IMR-90 (cell line): Measurements from ENCODE around the gene CDH12. TPM values are rescaled to one million over a fixed set of nuclear protein-coding genes. Genes with fewer than 3 reads are reported as not detected.

ENCODE experiments used
- ATAC-seq: fragments of 200-7000 bp; cut with Tn5 transposase; 2 replicates; pipeline ENCODE4 v1.9.1; 2020; ENCODE audit warnings: low read depth, mild to moderate bottlenecking, moderate library complexity
- BruUV-seq: library from RNA; stranded (reverse); fragments of 400-500 nt; replicated peaks from 2 replicates; lab custom pipeline; 2021; lab: Mats Ljungman, UMichigan
- CTCF ChIA-PET: fragments of 300-600 bp; formaldehyde crosslinking; extraction: SDS; loops from one replicate; lab custom pipeline; 2021; ENCODE audit warnings: antibody characterized with exemption; lab: Yijun Ruan, JAX
- POLR2A ChIA-PET: fragments of 300-600 bp; sonication (Branson Sonifier 250); formaldehyde crosslinking; loops from one replicate; lab custom pipeline; 2022; ENCODE audit warnings: antibody characterized with exemption; ENCODE audit not compliant: unreplicated experiment; lab: Charles Lee
- DNase-seq: peaks from one replicate; pipeline ENCODE4 v3.0.0; 2013
- H2AFZ ChIP-seq: replicated peaks from 2 replicates; pipeline ENCODE3; 2013; ENCODE audit warnings: low read length, mild to moderate bottlenecking; ENCODE audit not compliant: poor library complexity
- H2AK5ac ChIP-seq: 2 replicates; pipeline ENCODE4 v1.6.1; 2013; ENCODE audit warnings: low read depth, low read length, inconsistent platforms
- H2AK9ac ChIP-seq: replicated peaks from 2 replicates; pipeline ENCODE3; 2013; ENCODE audit warnings: mild to moderate bottlenecking, low read depth, low read length, moderate library complexity; ENCODE audit not compliant: poor library complexity
- H2BK120ac ChIP-seq: 2 replicates; pipeline ENCODE4 v1.6.1; 2013; ENCODE audit warnings: low read depth, low read length, inconsistent platforms
- H2BK15ac ChIP-seq: 3 replicates; pipeline ENCODE4 v1.6.1; 2013; ENCODE audit warnings: low read depth, low read length, inconsistent platforms
- H2BK20ac ChIP-seq: 2 replicates; pipeline ENCODE4 v1.6.1; 2013; ENCODE audit warnings: low read depth, mild to moderate bottlenecking, inconsistent platforms, low read length, moderate library complexity
- H2BK5ac ChIP-seq: 2 replicates; pipeline ENCODE4 v1.6.1; 2013; ENCODE audit warnings: mild to moderate bottlenecking, low read depth, low read length, inconsistent platforms; ENCODE audit not compliant: poor library complexity, severe bottlenecking
- H3K14ac ChIP-seq: replicated peaks from 2 replicates; pipeline ENCODE4 v1.6.1; 2013; ENCODE audit warnings: low read depth, low read length, inconsistent platforms
- H3K18ac ChIP-seq: 2 replicates; pipeline ENCODE4 v1.6.1; 2013; ENCODE audit warnings: low read depth, low read length, control low read depth
- H3K23ac ChIP-seq: 2 replicates; pipeline ENCODE4 v1.6.1; 2013; ENCODE audit warnings: low read depth, low read length, inconsistent platforms
- H3K27ac ChIP-seq: 2 replicates; pipeline ENCODE4 v1.5.1; 2013; ENCODE audit warnings: mild to moderate bottlenecking, control low read depth, low read length; ENCODE audit not compliant: insufficient read depth
- H3K27me3 ChIP-seq: 2 replicates; pipeline ENCODE4 v1.6.1; 2013; ENCODE audit warnings: low read length; ENCODE audit not compliant: control insufficient read depth, insufficient read depth
- H3K36me3 ChIP-seq: 2 replicates; pipeline ENCODE4 v1.6.1; 2013; ENCODE audit warnings: low read length, mixed read lengths; ENCODE audit not compliant: control insufficient read depth, insufficient read depth
- H3K4ac ChIP-seq: 2 replicates; pipeline ENCODE4 v1.6.1; 2013; ENCODE audit warnings: low read depth, low read length, inconsistent platforms
- H3K4me1 ChIP-seq: 2 replicates; pipeline ENCODE4 v1.6.1; 2013; ENCODE audit warnings: low read length, mixed read lengths; ENCODE audit not compliant: control insufficient read depth, insufficient read depth
- H3K4me2 ChIP-seq: 2 replicates; pipeline ENCODE4 v1.6.1; 2013; ENCODE audit warnings: low read depth, mild to moderate bottlenecking, control low read depth, low read length, moderate library complexity
- H3K4me3 ChIP-seq: 2 replicates; pipeline ENCODE4 v1.5.1; 2013; ENCODE audit warnings: low read depth, mild to moderate bottlenecking, control low read depth, low read length, moderate library complexity; ENCODE audit not compliant: insufficient read depth
- H3K56ac ChIP-seq: 2 replicates; pipeline ENCODE4 v1.6.1; 2013; ENCODE audit warnings: low read length, inconsistent platforms; ENCODE audit not compliant: insufficient read depth; ENCODE audit errors: extremely low read depth
- H3K79me1 ChIP-seq, 2 experiments: 2 replicates each; pipeline ENCODE4 v1.6.1; 2013; ENCODE audit warnings: low read length in 2 of 2, inconsistent platforms in 1 of 2, low read depth in 1 of 2
- H3K9ac ChIP-seq: 2 replicates; pipeline ENCODE4 v1.6.1; 2013; ENCODE audit warnings: low read depth, low read length, control low read depth
- H3K9me1 ChIP-seq: 2 replicates; pipeline ENCODE4 v1.6.1; 2013; ENCODE audit warnings: low read length, inconsistent platforms; ENCODE audit not compliant: insufficient read depth
- H3K9me3 ChIP-seq: 2 replicates; pipeline ENCODE4 v1.6.1; 2013; ENCODE audit warnings: low read length; ENCODE audit not compliant: control insufficient read depth, insufficient read depth
- H4K20me1 ChIP-seq: 2 replicates; pipeline ENCODE4 v1.6.1; 2013; ENCODE audit warnings: low read length, inconsistent platforms; ENCODE audit not compliant: insufficient read depth
- H4K5ac ChIP-seq: 2 replicates; pipeline ENCODE4 v1.6.1; 2013; ENCODE audit warnings: mild to moderate bottlenecking, low read depth, low read length, control low read depth
- H4K8ac ChIP-seq, 2 experiments: 2 replicates each; pipeline ENCODE4 v1.6.1; 2013; ENCODE audit warnings: low read depth in 2 of 2, low read length in 2 of 2, control low read depth in 1 of 2, inconsistent platforms in 1 of 2
- H4K91ac ChIP-seq: 2 replicates; pipeline ENCODE4 v1.6.1; 2013; ENCODE audit warnings: low read depth, low read length, inconsistent platforms; ENCODE audit not compliant: insufficient read depth
- CHD1 ChIP-seq: IDR thresholded peaks from 2 replicates; pipeline ENCODE4 v1.6.1; 2012; ENCODE audit warnings: low read depth, low read length, improper control_type of control experiment
- WGBS, 2 experiments: methylation state at CpG; one replicate each; pipeline versions ENCODE4 v1.1.5 to v1.1.7; 2013; ENCODE audit warnings: missing lambda C conversion rate in 2 of 2; ENCODE audit not compliant: insufficient read length in 1 of 2; ENCODE audit errors: extremely low coverage in 2 of 2; 5-methylcytosine and 5-hydroxymethylcytosine counted together
- dilution Hi-C: fragments of 300-500 bp; cut with HindIII; formaldehyde crosslinking; loops from one replicate; pipeline ENCODE4 v1.14.3; 2018; ENCODE audit warnings: low sequenced_read_pairs; ENCODE audit not compliant: unreplicated experiment
- in situ Hi-C: fragments of 300-500 bp; cut with MboI; formaldehyde crosslinking; loops from 3 replicates; pipeline ENCODE4 v1.14.3; 2019; ENCODE audit warnings: low sequenced_read_pairs, inconsistent platforms, mixed read lengths
- intact Hi-C: fragments of 100-400 bp; cut with micrococcal nuclease; formaldehyde crosslinking; loops from 2 replicates; pipeline ENCODE4 v1.10.0; 2022
- polyA plus RNA-seq, 3 experiments: library from polyadenylated mRNA; depleted of rRNA; stranded (reverse); fragments of >200 nt; gene quantifications; 2 replicates each; pipeline ENCODE4 v1.2.3, GENCODE V29; 2012; ENCODE audit warnings: low replicate concordance in 1 of 3
- total RNA-seq: library from RNA; depleted of rRNA; stranded (reverse); fragments of >200 nt; gene quantifications from 2 replicates; pipeline ENCODE4 v1.2.3, GENCODE V29; 2012

The CDH12 gene
- total and polyA plus RNA-seq, 2 of the 4 experiments (the other 2 are of a cell fraction), result not detected

DNA sequence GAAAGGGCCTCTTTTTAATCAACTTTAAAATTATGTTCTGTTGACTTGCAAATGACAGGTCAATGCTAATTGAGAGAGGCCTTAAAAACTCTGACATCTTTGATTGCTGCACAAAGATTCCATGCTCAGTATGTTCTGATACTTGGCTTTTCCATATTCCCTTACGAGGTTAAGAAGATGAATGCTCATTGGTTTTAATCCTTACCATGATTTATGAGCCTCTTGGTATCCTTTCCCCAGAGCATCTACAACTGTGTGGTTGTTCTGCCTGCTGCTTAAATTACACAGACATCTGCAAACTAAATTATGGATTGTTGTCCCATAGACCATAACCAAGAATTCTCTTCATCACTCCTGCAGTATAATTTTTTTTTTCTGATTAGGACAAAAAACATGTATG is 352.6 kb downstream of the CDH12 start:
- no peak for ATAC-seq
- ChIA-PET POLR2A (no interaction called here), CTCF (no interaction called here)
- no peak overlapping the region for H3K4ac ChIP-seq
- no CpG with 5 or more reads among the region's 1 CpG for WGBS, 2 experiments
- no peaks in the 10 kb centered on the region for H3K9me1 ChIP-seq
- no peaks in the 10 kb centered on the region for H3K9me3 ChIP-seq
- H3K23ac ChIP-seq, result no peak overlapping the region
- no peaks in the 10 kb centered on the region for H3K79me1 ChIP-seq
- no peak overlapping the region for H3K4me3 ChIP-seq
- no peak overlapping the region for H3K18ac ChIP-seq
- H2BK120ac ChIP-seq, result no peak overlapping the region
- no peak overlapping the region for H3K27ac ChIP-seq
- no peak overlapping the region for H3K14ac ChIP-seq
- no peak for TF ChIP-seq CHD1
- no peak overlapping the region for H4K8ac ChIP-seq
- DNase-seq, result no peak
- H3K9ac ChIP-seq, result no peak overlapping the region
- H2AFZ ChIP-seq, result no peak overlapping the region
- no peak overlapping the region for H4K5ac ChIP-seq
- H4K91ac ChIP-seq, result no peak overlapping the region
- H2AK9ac ChIP-seq, result no peak overlapping the region
- H2BK20ac ChIP-seq, result no peak overlapping the region
- no peaks in the 10 kb centered on the region for H3K4me1 ChIP-seq
- H2BK5ac ChIP-seq, result no peak overlapping the region
- H2BK15ac ChIP-seq, result no peak overlapping the region
- in situ Hi-C loops (no loop called here), dilution Hi-C loops (no loop called here), intact Hi-C loops (no loop called here)
- no peak overlapping the region for H3K4me2 ChIP-seq
- H3K27me3 ChIP-seq, result no peaks in the 10 kb centered on the region
- H3K56ac ChIP-seq, result no peak overlapping the region
- BruUV-seq, result no TSS peak
- no peak overlapping the region for H2AK5ac ChIP-seq
- no peaks in the 10 kb centered on the region for H4K20me1 ChIP-seq
- no peaks in the 10 kb centered on the region for H3K36me3 ChIP-seq
